HAP-1 (cell line): Measurements from ENCODE around the gene ITGB4.
A peak's percentile ranks its signal among the peaks of the same experiment; 100 is the strongest.
"Not testable (repeated sequence)": the region's sequence is repeated elsewhere in the genome, so short reads cannot be mapped to it uniquely, and the experiment has no call there.

Experiments used
- DNase-seq, 2 experiments: peaks; one replicate each; pipeline ENCODE4 v3.0.0-alpha.2; 2016 to 2020; ENCODE audit warnings: low spot score in 2 of 2
- H3K27me3 ChIP-seq: fragments of 250-450 bp; sonication (Bioruptor Pico); 2 replicates; pipeline ENCODE4 v1.5.1; 2020; ENCODE audit warnings: low read depth, mild to moderate bottlenecking, moderate library complexity
- H3K36me3 ChIP-seq: fragments of 250-450 bp; sonication (Bioruptor Pico); replicated peaks from 2 replicates; pipeline ENCODE4 v1.5.1; 2020; ENCODE audit warnings: mild to moderate bottlenecking
- H3K4me1 ChIP-seq: fragments of 250-450 bp; sonication (Bioruptor Pico); 2 replicates; pipeline ENCODE4 v1.5.1; 2020; ENCODE audit warnings: mild to moderate bottlenecking
- H3K4me3 ChIP-seq: fragments of 250-450 bp; sonication (Bioruptor Pico); 2 replicates; pipeline ENCODE4 v1.5.1; 2020; ENCODE audit warnings: mild to moderate bottlenecking, moderate library complexity
- H3K9me3 ChIP-seq: fragments of 250-450 bp; sonication (Bioruptor Pico); 2 replicates; pipeline ENCODE4 v1.5.1; 2020; ENCODE audit warnings: mild to moderate bottlenecking, moderate library complexity
- in situ Hi-C: fragments of 300-500 bp; cut with MboI; formaldehyde crosslinking; loops from 3 replicates; pipeline ENCODE4 v1.14.3; 2020; ENCODE audit warnings: low sequenced_read_pairs, inconsistent platforms, mixed read lengths

ITGB4 gene

GRCh38 chr17:75757086-75757681 lies 35.9 kb downstream of the ITGB4 start:
- no peaks in the 10 kb centered on the region for H3K27me3 ChIP-seq
- H3K4me3 ChIP-seq: no peak overlapping the region
- no peaks in the 10 kb centered on the region for H3K9me3 ChIP-seq
- H3K36me3 ChIP-seq: no peaks in the 10 kb centered on the region
- DNase-seq: no peak
- in situ Hi-C loops: no loop called here
- H3K4me1 ChIP-seq: peaks cover 7% of the 10 kb centered on the region

GRCh38 chr17:75758131-75758905 lies 37.1 kb downstream of the ITGB4 start:
- Histone ChIP-seq H3K4me3 (no peak overlapping the region), H3K27me3 (no peaks in the 10 kb centered on the region), H3K9me3 (no peaks in the 10 kb centered on the region), H3K36me3 (peaks cover 2% of the 10 kb centered on the region; the same call in 1 of the 2 replicates), H3K4me1 (peaks cover 7% of the 10 kb centered on the region)
- no peak for DNase-seq
- in situ Hi-C loops: no loop called here

GRCh38 chr17:75759457-75759856 lies 38.2 kb downstream of the ITGB4 start:
- Histone ChIP-seq H3K27me3 (no peaks in the 10 kb centered on the region), H3K4me3 (no peak overlapping the region), H3K9me3 (no peaks in the 10 kb centered on the region), H3K36me3 (peaks cover 2% of the 10 kb centered on the region; the same call in 1 of the 2 replicates), H3K4me1 (peaks cover 8% of the 10 kb centered on the region)
- in situ Hi-C loops: no loop called here
- no peak for DNase-seq

- H3K27me3 ChIP-seq, in situ Hi-C loops, H3K4me3 ChIP-seq, DNase-seq, H3K9me3 ChIP-seq, H3K4me1 ChIP-seq, H3K36me3 ChIP-seq: not testable (repeated sequence)
Observed at GRCh38 chr17:75759978-75760640, 38.9 kb downstream of the ITGB4 start.

- Histone ChIP-seq H3K36me3 (peaks cover 2% of the 10 kb centered on the region; the same call in 1 of the 2 replicates), H3K9me3 (no peaks in the 10 kb centered on the region), H3K4me3 (no peak overlapping the region), H3K4me1 (peaks cover 8% of the 10 kb centered on the region), H3K27me3 (no peaks in the 10 kb centered on the region)
- DNase-seq: no peak
- in situ Hi-C loops: no loop called here
Observed at GRCh38 chr17:75762513-75763268, 41.4 kb downstream of the ITGB4 start.

- Histone ChIP-seq H3K4me1 (peaks cover 8% of the 10 kb centered on the region), H3K27me3 (no peaks in the 10 kb centered on the region), H3K9me3 (no peaks in the 10 kb centered on the region), H3K4me3 (no peak overlapping the region), H3K36me3 (peaks cover 2% of the 10 kb centered on the region; the same call in 1 of the 2 replicates)
- no peak for DNase-seq
- in situ Hi-C loops: no loop called here
Observed at GRCh38 chr17:75763269-75763607, 42.0 kb downstream of the ITGB4 start.

GRCh38 chr17:75763613-75764416 lies 42.6 kb downstream of the ITGB4 start:
- Histone ChIP-seq H3K27me3 (no peaks in the 10 kb centered on the region), H3K4me3 (peak overlapping the region; percentile 58), H3K9me3 (no peaks in the 10 kb centered on the region), H3K36me3 (peaks cover 2% of the 10 kb centered on the region; the same call in 1 of the 2 replicates), H3K4me1 (peaks cover 8% of the 10 kb centered on the region)
- in situ Hi-C loops: no loop called here
- DNase-seq: peak in 1 of 2 experiments; percentile 12

- in situ Hi-C loops: no loop called here
- DNase-seq: no peak
- peaks cover 2% of the 10 kb centered on the region; the same call in 1 of the 2 replicates for H3K36me3 ChIP-seq
Observed at GRCh38 chr17:75764417-75764710, 43.1 kb downstream of the ITGB4 start.

GRCh38 chr17:75764711-75765421 lies 43.6 kb downstream of the ITGB4 start, which contains the start of gene GALK1:
Gene GALK1, minus strand, starts transcription at chr17:75765192. Its CDS starts 56 bp downstream, at chr17:75765136.
- peaks cover 8% of the 10 kb centered on the region for H3K4me1 ChIP-seq
- H3K27me3 ChIP-seq: no peaks in the 10 kb centered on the region
- peaks cover 2% of the 10 kb centered on the region; the same call in 1 of the 2 replicates for H3K36me3 ChIP-seq
- peak in 1 of 2 experiments; percentile 85 for DNase-seq
- H3K9me3 ChIP-seq: no peaks in the 10 kb centered on the region
- in situ Hi-C loops: no loop called here
- peak within 1 kb of the TSS; percentile 58 for H3K4me3 ChIP-seq

More at GRCh38 chr17:75764417-75764710, 43.1 kb downstream of the ITGB4 start:
- peaks cover 8% of the 10 kb centered on the region for H3K4me1 ChIP-seq
- H3K9me3 ChIP-seq: no peaks in the 10 kb centered on the region
- no peaks in the 10 kb centered on the region for H3K27me3 ChIP-seq
- H3K4me3 ChIP-seq: peak overlapping the region; percentile 58

GRCh38 chr17:75765981-75766380 lies 44.7 kb downstream of the ITGB4 start:
- no peak for DNase-seq

GRCh38 chr17:75767881-75768280 lies 46.6 kb downstream of the ITGB4 start:
- in situ Hi-C loops: no loop called here
- Histone ChIP-seq H3K4me3 (no peak overlapping the region), H3K4me1 (peaks cover 8% of the 10 kb centered on the region), H3K36me3 (peaks cover 2% of the 10 kb centered on the region; the same call in 1 of the 2 replicates), H3K27me3 (no peaks in the 10 kb centered on the region), H3K9me3 (no peaks in the 10 kb centered on the region)
- DNase-seq: no peak

More at GRCh38 chr17:75765981-75766380, 44.7 kb downstream of the ITGB4 start:
- no peaks in the 10 kb centered on the region for H3K27me3 ChIP-seq
- H3K4me3 ChIP-seq: no peak overlapping the region
- H3K9me3 ChIP-seq: no peaks in the 10 kb centered on the region
- in situ Hi-C loops: no loop called here
- peaks cover 2% of the 10 kb centered on the region; the same call in 1 of the 2 replicates for H3K36me3 ChIP-seq
- peaks cover 8% of the 10 kb centered on the region for H3K4me1 ChIP-seq

GRCh38 chr17:75769536-75769935 lies 48.3 kb downstream of the ITGB4 start:
- no peaks in the 10 kb centered on the region for H3K27me3 ChIP-seq
- no peaks in the 10 kb centered on the region; the same call in 1 of the 2 replicates for H3K4me1 ChIP-seq
- H3K9me3 ChIP-seq: no peaks in the 10 kb centered on the region
- H3K4me3 ChIP-seq: no peak overlapping the region
- no peak for DNase-seq
- in situ Hi-C loops: no loop called here
- no peaks in the 10 kb centered on the region; the same call in 1 of the 2 replicates for H3K36me3 ChIP-seq
